Measurements from ENCODE around the gene SESN1. TPM values are rescaled to one million over a fixed set of nuclear protein-coding genes. Genes with fewer than 3 reads are reported as not detected.

Gene SESN1
- polyA plus RNA-seq, 2 of the 4 experiments (the other 2 are of a cell fraction): 7.9 to 13.9 TPM

GRCh38 chr6:108944707-108945680, 149.7 kb downstream of the SESN1 start:
- no peak for TF ChIP-seq RARB (CRISPR knock-in tag; IDR thresholded peaks at IDR 0.05)
- no peak for TF ChIP-seq CBX2 (IDR thresholded peaks at IDR 0.05; ENCODE audit: borderline replicate concordance, low read depth)
- no peak for TF ChIP-seq SREBF2 (IDR thresholded peaks at IDR 0.05)
- TF ChIP-seq POLR2AphosphoS2 (conservative IDR thresholded peaks at IDR 0.05; ENCODE audit: low read length): no peak
- no peak for TF ChIP-seq EP300 (IDR thresholded peaks at IDR 0.05)
- TF ChIP-seq BCL3 (IDR thresholded peaks at IDR 0.05): no peak
- TF ChIP-seq ZNF302 (CRISPR knock-in tag; IDR thresholded peaks at IDR 0.05): no peak
- TF ChIP-seq CTCF (IDR thresholded peaks at IDR 0.05): no peak
- TF ChIP-seq MAX (IDR thresholded peaks at IDR 0.05): no peak
- Histone ChIP-seq H3K4me2 (no peak overlapping the region), H3K4me3 (no peak overlapping the region), H3K9me3 (no peaks in the 10 kb centered on the region), H3K4me1 (no peaks in the 10 kb centered on the region), H3K27ac (no peak overlapping the region)
- CTCF ChIA-PET: interaction anchor here (0.7 kb wide), 1 partner anchor 51 kb away, joined by 3 read pairs; no protein-coding TSS in a partner anchor
- DNase-seq (ENCODE audit: low read depth in 1 of 2, low spot score in 1 of 2) (no peak), FAIRE-seq (no peak), ATAC-seq (no peak)
- WGBS (ENCODE audit: missing lambda C conversion rate): 66% methylated on average over 12 of the region's 12 CpGs
- POLR2A ChIA-PET: no interaction called here

GRCh38 chr6:108944071-108944470, 150.6 kb downstream of the SESN1 start:
- FAIRE-seq: no peak
- Histone ChIP-seq H3K4me3 (no peak overlapping the region), H3K27ac (no peak overlapping the region)

More at GRCh38 chr6:108944071-108944470, 150.6 kb downstream of the SESN1 start:
- ChIA-PET POLR2A (no interaction called here), CTCF (interaction anchor here (0.7 kb wide), 1 partner anchor 50 kb away, joined by 3 read pairs; no protein-coding TSS in a partner anchor)
- TF ChIP-seq SREBF2 (IDR thresholded peaks at IDR 0.05) (no peak), PHF8 (IDR thresholded peaks at IDR 0.05; ENCODE audit: borderline replicate concordance, low read depth) (no peak), BCL3 (IDR thresholded peaks at IDR 0.05) (no peak), HEYL (CRISPR knock-in tag; IDR thresholded peaks at IDR 0.05) (no peak), HOXB5 (CRISPR knock-in tag; IDR thresholded peaks at IDR 0.05) (no peak), ESRRA (IDR thresholded peaks at IDR 0.05; ENCODE audit: borderline replicate concordance, low read length) (no peak), USF2 (IDR thresholded peaks at IDR 0.05) (no peak), RNF2 (IDR thresholded peaks at IDR 0.05; ENCODE audit: borderline replicate concordance, low read depth) (no peak)
- DNase-seq (ENCODE audit: low read depth in 1 of 2, low spot score in 1 of 2) (no peak), ATAC-seq (no peak)
- 82% methylated on average over 1 of the region's 1 CpG for WGBS (ENCODE audit: missing lambda C conversion rate)
- Histone ChIP-seq H3K9me3 (no peaks in the 10 kb centered on the region), H3K4me2 (no peak overlapping the region), H3K4me1 (no peaks in the 10 kb centered on the region)
